UCSD-AML1 (cell line): ENCODE results near the gene CNTN5.
A peak's percentile ranks its signal among the peaks of the same experiment; 100 is the strongest.
"Not testable (repeated sequence)": the region's sequence is repeated elsewhere in the genome, so short reads cannot be mapped to it uniquely, and the experiment has no call there.

Experiments
- DNase-seq: peaks from one replicate; lab custom pipeline; 2025; ENCODE audit not compliant: unreplicated experiment; lab: John Stamatoyannopoulos, UW

The CNTN5 gene

GRCh38 chr11:99020352-99021225 lies at the start of gene CNTN5:
Gene CNTN5 (plus strand): TSS chr11:99020949.
- peak; percentile 47 for DNase-seq

GRCh38 chr11:98979205-98979604 lies 41.5 kb upstream of the CNTN5 start:
- DNase-seq: no peak

- DNase-seq: no peak
Observed at GRCh38 chr11:99015634-99016454, 4.9 kb upstream of the CNTN5 start.

GRCh38 chr11:99019696-99020095 lies 1.1 kb upstream of the CNTN5 start:
- DNase-seq: no peak

- no peak for DNase-seq
Observed at GRCh38 chr11:99037057-99037456, 16.3 kb downstream of the CNTN5 start.

GRCh38 chr11:99063331-99063730 lies 42.6 kb downstream of the CNTN5 start:
- DNase-seq: no peak

GRCh38 chr11:99065121-99065520 lies 44.4 kb downstream of the CNTN5 start:
- no peak for DNase-seq

GRCh38 chr11:99066618-99067317 lies 46.0 kb downstream of the CNTN5 start:
- no peak for DNase-seq

- DNase-seq: no peak
Observed at GRCh38 chr11:99068832-99069231, 48.1 kb downstream of the CNTN5 start.

GRCh38 chr11:99069856-99070444 lies 49.2 kb downstream of the CNTN5 start:
- DNase-seq: peak; percentile 9

- DNase-seq: no peak
Observed at GRCh38 chr11:99079576-99079975, 58.8 kb downstream of the CNTN5 start.

GRCh38 chr11:99080154-99080553 lies 59.4 kb downstream of the CNTN5 start:
- no peak for DNase-seq

- no peak for DNase-seq
Observed at GRCh38 chr11:99098258-99098657, 77.5 kb downstream of the CNTN5 start.

GRCh38 chr11:99098751-99099150 lies 78.0 kb downstream of the CNTN5 start:
- no peak for DNase-seq

- no peak for DNase-seq
Observed at GRCh38 chr11:99117603-99118002, 96.9 kb downstream of the CNTN5 start.

GRCh38 chr11:99133862-99134261 lies 113.1 kb downstream of the CNTN5 start:
- DNase-seq: not testable (repeated sequence)

GRCh38 chr11:99135508-99135907 lies 114.8 kb downstream of the CNTN5 start:
- DNase-seq: no peak

GRCh38 chr11:99142237-99142636 lies 121.5 kb downstream of the CNTN5 start:
- no peak for DNase-seq

GRCh38 chr11:99148352-99148751 lies 127.6 kb downstream of the CNTN5 start:
- DNase-seq: no peak

- DNase-seq: no peak
Observed at GRCh38 chr11:99154277-99154676, 133.5 kb downstream of the CNTN5 start.

- DNase-seq: no peak
Observed at GRCh38 chr11:99160447-99160846, 139.7 kb downstream of the CNTN5 start.
